Measurements from ENCODE around the gene HSDL1.

HSDL1 gene

GRCh38 chr16:84082110-84082509 lies 62.9 kb downstream of the HSDL1 start:
- peak; percentile 14 for DNase-seq (ENCODE audit: low spot score)

GRCh38 chr16:84081446-84081989 lies 63.5 kb downstream of the HSDL1 start:
- DNase-seq (ENCODE audit: low spot score), result no peak

GRCh38 chr16:84080813-84081212 lies 64.2 kb downstream of the HSDL1 start:
- DNase-seq (ENCODE audit: low spot score), result no peak

DNA sequence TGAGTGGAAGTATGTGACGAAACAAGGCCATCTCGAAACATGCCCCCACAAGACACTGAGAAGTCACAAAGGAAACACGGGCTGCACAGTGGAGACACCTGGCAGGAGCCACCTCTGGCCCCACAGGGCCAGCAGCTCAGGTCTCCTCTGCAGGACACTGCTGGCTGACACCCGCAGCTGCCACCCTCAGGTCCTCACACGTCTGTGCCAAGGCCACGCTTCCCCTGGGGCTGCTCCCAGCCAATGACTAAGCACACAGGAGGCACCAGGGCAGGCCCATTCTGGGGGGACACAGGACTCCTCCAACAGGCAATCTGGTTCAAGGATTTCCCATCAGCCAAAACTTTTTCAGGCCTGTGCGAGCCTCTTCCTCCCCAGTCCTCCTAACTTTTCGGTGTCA lies 64.6 kb downstream of the HSDL1 start:
- DNase-seq (ENCODE audit: low spot score), result no peak

GRCh38 chr16:84079664-84080063 lies 65.3 kb downstream of the HSDL1 start:
- no peak for DNase-seq (ENCODE audit: low spot score)

GRCh38 chr16:84075376-84075775 lies 69.6 kb downstream of the HSDL1 start:
- no peak for DNase-seq (ENCODE audit: low spot score)

DNA sequence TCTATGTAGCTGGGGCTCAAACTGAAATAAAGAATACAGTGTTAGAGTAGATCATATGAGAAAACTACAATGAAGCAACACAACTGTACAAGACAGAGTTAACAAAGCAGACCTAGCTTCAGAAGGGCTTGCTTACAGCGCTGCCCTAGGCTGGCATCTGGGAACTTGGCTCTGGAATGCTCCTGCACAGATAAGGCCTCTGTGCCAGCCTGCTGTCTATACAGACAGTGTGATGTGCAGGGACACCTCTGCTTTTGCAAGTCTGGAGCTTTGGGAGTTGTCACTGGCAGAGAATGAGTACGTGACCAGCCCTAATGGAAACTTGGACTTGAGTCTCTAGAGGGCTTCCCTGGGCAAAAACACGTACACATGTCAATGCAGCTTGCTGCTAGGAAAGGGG lies 70.3 kb downstream of the HSDL1 start:
- DNase-seq (ENCODE audit: low spot score), result no peak

Measured in iPS-NIHi11 (cell line).